Uterus (tissue), 4 donors: ENCODE measurements around the gene SKAP2. TPM values are rescaled to one million over a fixed set of nuclear protein-coding genes. Genes with fewer than 3 reads are reported as not detected.

Experiments used
- DNase-seq, 2 donors: peaks; one replicate each; pipeline ENCODE4 v3.0.0-alpha.2; 2019 to 2020
- H3K27ac ChIP-seq, 2 donors: fragments of 200-600 bp; sonication (generic); 1 replicate in 1 of 2; 2 replicates in 1 of 2; pipeline ENCODE4 v1.5.1; 2016 to 2018
- H3K27me3 ChIP-seq, 2 donors: fragments of 200-600 bp; sonication (generic); one replicate each; pipeline ENCODE4 v1.5.1; 2018 to 2019; ENCODE audit warnings: control low read depth in 1 of 2
- H3K36me3 ChIP-seq, 2 donors: fragments of 200-600 bp; sonication (generic); one replicate each; pipeline ENCODE4 v1.5.1; 2019; ENCODE audit warnings: control low read depth in 1 of 2
- H3K4me1 ChIP-seq, 2 donors: fragments of 200-600 bp; sonication (generic); one replicate each; pipeline ENCODE4 v1.5.1; 2018 to 2019; ENCODE audit warnings: control low read depth in 1 of 2
- H3K4me3 ChIP-seq, 2 donors: fragments of 200-600 bp; sonication (generic); 1 replicate in 1 of 2; 2 replicates in 1 of 2; pipeline ENCODE4 v1.5.1; 2018 to 2019; ENCODE audit warnings: mild to moderate bottlenecking in 1 of 2
- H3K9me3 ChIP-seq, 2 donors: fragments of 200-600 bp; sonication (generic); one replicate each; pipeline ENCODE4 v1.5.1; 2019; ENCODE audit warnings: control low read depth in 1 of 2
- POLR2A ChIP-seq, 2 donors: fragments of 450-650 bp; IDR thresholded peaks; one replicate each; pipeline ENCODE4 v1.6.1; 2016; ENCODE audit warnings: antibody characterized with exemption in 2 of 2, mild to moderate bottlenecking in 1 of 2, moderate library complexity in 1 of 2
- intact Hi-C: fragments of 100-400 bp; cut with DNase I; formaldehyde crosslinking; loops from one replicate; pipeline ENCODE4 v1.15.1; 2023; ENCODE audit warnings: low total_unique reads
- total RNA-seq, 4 donors: library from RNA; depleted of rRNA in 3 of 4; stranded (reverse); fragments of >200 nt in 3 of 4; gene quantifications; one replicate each; pipeline versions ENCODE4 v1.1.0 to v1.2.4, GENCODE V29; 2014 to 2023
- TF ChIP-seq, protein P1 (sequence below), 4 experiments: fragments of 200-600 bp in 2 of 4; fragments of 450-650 bp in 2 of 4; sonication (generic) in 2 of 4; IDR thresholded peaks; one replicate each; pipeline ENCODE4 v1.5.1; 2016 to 2019; ENCODE audit warnings: antibody characterized with exemption in 4 of 4, mild to moderate bottlenecking in 2 of 4, moderate library complexity in 1 of 4
- donor health status: DM: yes; HTN: yes; CAD: no.

The SKAP2 gene
- total RNA-seq, 4 donors from 2014 or later = 3.3 to 50.6 (median 12.6) TPM

DNA sequence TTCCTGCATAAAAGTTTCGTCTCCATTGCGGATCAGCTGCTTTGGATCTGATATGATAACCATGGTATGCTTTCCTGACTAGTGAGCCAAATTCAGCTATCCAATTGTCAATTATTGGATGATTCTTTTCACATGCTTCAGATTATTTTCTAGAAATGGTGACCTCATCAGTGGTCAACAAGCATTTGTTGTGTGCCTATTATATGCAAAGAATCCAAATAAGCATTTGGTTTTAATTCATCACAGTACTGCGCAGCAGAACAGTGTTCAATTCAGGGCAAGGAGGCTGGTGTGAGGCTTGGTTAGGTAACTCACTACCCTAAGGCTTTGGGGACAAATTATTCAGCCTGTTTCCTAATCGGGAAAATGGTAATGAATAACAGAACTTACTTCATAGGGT is 200.5 kb downstream of the SKAP2 start:
- H3K36me3 ChIP-seq = no peaks in the 10 kb centered on the region
- no peak for DNase-seq
- H3K27ac ChIP-seq = no peak overlapping the region
- TF ChIP-seq, protein P1, sequence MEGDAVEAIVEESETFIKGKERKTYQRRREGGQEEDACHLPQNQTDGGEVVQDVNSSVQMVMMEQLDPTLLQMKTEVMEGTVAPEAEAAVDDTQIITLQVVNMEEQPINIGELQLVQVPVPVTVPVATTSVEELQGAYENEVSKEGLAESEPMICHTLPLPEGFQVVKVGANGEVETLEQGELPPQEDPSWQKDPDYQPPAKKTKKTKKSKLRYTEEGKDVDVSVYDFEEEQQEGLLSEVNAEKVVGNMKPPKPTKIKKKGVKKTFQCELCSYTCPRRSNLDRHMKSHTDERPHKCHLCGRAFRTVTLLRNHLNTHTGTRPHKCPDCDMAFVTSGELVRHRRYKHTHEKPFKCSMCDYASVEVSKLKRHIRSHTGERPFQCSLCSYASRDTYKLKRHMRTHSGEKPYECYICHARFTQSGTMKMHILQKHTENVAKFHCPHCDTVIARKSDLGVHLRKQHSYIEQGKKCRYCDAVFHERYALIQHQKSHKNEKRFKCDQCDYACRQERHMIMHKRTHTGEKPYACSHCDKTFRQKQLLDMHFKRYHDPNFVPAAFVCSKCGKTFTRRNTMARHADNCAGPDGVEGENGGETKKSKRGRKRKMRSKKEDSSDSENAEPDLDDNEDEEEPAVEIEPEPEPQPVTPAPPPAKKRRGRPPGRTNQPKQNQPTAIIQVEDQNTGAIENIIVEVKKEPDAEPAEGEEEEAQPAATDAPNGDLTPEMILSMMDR (IDR thresholded peaks at IDR 0.05) = no peak
- no peak for TF ChIP-seq POLR2A (IDR thresholded peaks at IDR 0.05)
- intact Hi-C loops = no loop called here
- peaks cover 0 to 32% of the 10 kb centered on the region in 2 donors for H3K27me3 ChIP-seq
- no peaks in the 10 kb centered on the region for H3K9me3 ChIP-seq
- no peak overlapping the region for H3K4me3 ChIP-seq
- H3K4me1 ChIP-seq = no peaks in the 10 kb centered on the region

DNA sequence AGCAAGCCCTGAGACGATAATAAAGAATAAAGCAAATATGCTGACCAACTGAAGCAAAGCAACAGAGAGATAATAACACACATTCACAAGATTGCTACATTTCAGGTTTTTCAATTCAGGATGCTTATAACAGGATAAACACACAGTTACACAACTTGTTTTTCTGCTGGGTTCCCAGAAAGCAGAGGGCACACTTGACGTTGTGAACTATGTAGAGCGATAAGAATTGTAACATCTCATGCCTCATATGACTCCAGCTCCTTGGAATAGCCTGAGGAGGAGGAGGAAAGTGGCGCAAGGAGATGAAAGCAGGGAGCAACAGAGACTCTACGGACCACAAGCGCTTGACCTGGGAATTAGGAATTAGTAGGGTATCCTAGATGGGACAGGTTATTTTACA is 201.7 kb downstream of the SKAP2 start:
- intact Hi-C loops = no loop called here
- H3K36me3 ChIP-seq = no peaks in the 10 kb centered on the region
- no peak overlapping the region for H3K27ac ChIP-seq
- H3K4me3 ChIP-seq = no peak overlapping the region
- DNase-seq = no peak
- H3K9me3 ChIP-seq = no peaks in the 10 kb centered on the region
- peaks cover 0 to 32% of the 10 kb centered on the region in 2 donors for H3K27me3 ChIP-seq
- TF ChIP-seq POLR2A (IDR thresholded peaks at IDR 0.05) = no peak
- TF ChIP-seq, protein P1 (IDR thresholded peaks at IDR 0.05) = no peak
- no peaks in the 10 kb centered on the region for H3K4me1 ChIP-seq

DNA sequence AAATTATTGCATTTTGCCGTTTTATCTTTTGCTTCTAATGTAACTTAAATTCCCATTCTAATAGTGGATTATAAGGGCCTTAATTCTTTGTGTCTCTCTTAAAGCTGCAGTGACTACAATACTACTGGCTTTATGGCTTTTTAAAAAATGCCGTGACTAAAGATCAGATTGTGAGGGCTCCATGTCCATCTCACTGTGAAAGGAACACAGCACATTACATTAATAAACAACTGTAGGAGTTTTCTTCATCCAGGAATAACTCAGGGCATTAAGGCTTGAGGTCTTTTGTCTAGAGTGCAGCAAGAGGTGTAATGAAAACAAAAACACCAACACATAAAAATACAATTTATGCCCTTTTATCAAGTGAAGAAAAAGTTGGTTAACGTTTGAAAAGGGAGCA is 205.3 kb downstream of the SKAP2 start:
- Histone ChIP-seq H3K4me1 (no peaks in the 10 kb centered on the region), H3K27ac (no peak overlapping the region), H3K27me3 (peaks cover 0 to 23% of the 10 kb centered on the region in 2 donors), H3K9me3 (no peaks in the 10 kb centered on the region), H3K36me3 (no peaks in the 10 kb centered on the region), H3K4me3 (no peak overlapping the region)
- TF ChIP-seq, protein P1 (IDR thresholded peaks at IDR 0.05) = no peak
- TF ChIP-seq POLR2A (IDR thresholded peaks at IDR 0.05) = no peak
- no peak for DNase-seq
- intact Hi-C loops = no loop called here

DNA sequence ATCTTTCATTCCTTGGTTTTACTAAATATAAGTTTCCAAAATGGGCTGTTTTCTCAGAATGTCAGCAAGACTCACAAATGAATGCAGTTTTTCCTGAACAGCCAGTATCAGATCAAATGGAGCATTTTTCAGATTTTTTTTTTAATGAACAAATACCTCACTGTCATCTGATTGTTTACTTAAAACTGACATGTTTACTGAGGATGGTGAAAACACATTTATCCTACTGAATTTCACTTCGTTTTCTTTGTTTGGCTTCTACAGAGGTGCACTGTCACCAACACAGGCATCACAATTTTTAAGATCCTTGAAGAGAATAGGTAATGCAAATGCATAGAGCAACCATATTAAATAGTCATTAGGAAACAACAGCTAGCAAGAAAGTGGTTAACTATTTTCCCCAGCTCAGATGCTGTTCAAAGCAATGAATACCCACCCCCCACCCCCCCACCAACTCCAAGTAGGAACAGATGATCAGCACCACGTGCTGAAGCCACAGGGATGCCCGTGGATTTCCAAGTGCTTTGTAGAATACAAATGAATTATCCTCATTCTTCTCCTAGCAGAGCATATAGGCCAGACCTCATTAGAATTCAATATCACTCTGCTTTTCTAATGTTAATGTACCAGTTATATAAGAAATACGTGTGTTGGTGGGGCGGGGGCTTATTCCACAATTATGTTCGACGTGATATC is 205.9 kb downstream of the SKAP2 start:
- H3K27me3 ChIP-seq = peaks cover 0 to 23% of the 10 kb centered on the region in 2 donors
- no peak overlapping the region for H3K4me3 ChIP-seq
- no peaks in the 10 kb centered on the region for H3K4me1 ChIP-seq
- DNase-seq = no peak
- intact Hi-C loops = no loop called here
- TF ChIP-seq POLR2A (IDR thresholded peaks at IDR 0.05) = no peak
- TF ChIP-seq, protein P1 (IDR thresholded peaks at IDR 0.05) = no peak
- H3K36me3 ChIP-seq = no peaks in the 10 kb centered on the region
- H3K9me3 ChIP-seq = no peaks in the 10 kb centered on the region
- H3K27ac ChIP-seq = no peak overlapping the region

DNA sequence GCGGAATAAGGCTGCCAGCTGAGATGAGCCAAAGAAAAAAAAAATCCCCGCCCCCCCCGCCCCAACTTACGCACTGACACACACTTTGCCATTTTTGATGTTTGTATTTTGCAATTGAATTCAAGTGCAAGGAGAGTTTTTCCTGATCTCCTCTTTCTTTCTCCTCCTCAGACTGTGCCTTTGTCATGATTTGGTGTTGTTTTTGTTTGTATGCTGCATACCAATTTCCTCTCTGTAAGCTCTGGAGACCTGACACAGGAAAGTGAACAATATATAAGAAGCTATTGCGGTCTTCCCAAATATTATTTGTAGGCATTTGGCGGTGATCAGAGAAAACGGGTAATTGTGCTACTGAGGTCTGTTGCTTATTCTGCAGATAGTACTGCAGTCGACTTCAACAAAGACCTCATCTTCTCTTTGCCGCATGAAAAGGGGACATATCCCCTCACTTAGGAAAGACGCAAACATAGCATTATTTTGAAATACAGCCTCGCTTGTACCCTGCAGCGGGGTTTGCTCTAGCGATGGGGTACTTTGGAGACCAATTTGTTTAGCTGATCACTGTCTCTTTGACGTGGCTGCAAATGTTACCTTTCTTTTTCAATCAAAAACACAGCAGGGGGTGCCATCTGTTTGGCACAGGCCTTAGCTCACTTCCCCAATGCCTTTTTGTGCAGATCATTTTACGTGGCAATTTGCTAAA is 206.6 kb downstream of the SKAP2 start:
- Histone ChIP-seq H3K9me3 (no peaks in the 10 kb centered on the region), H3K27me3 (peaks cover 0 to 23% of the 10 kb centered on the region in 2 donors), H3K4me1 (no peaks in the 10 kb centered on the region), H3K36me3 (no peaks in the 10 kb centered on the region), H3K27ac (no peak overlapping the region), H3K4me3 (no peak overlapping the region)
- intact Hi-C loops = no loop called here
- DNase-seq = no peak
- no peak for TF ChIP-seq POLR2A (IDR thresholded peaks at IDR 0.05)
- TF ChIP-seq, protein P1 (IDR thresholded peaks at IDR 0.05) = no peak
